GM21526 (cell line): Measurements from ENCODE around the gene HOXD10.

Experiments used
- ATAC-seq: cut with Tn5 transposase; IDR thresholded peaks from one replicate; pipeline ENCODE4 v1.9.1; 2021; ENCODE audit warnings: moderate library complexity; ENCODE audit not compliant: unreplicated experiment, low FRiP score

The HOXD10 gene

DNA sequence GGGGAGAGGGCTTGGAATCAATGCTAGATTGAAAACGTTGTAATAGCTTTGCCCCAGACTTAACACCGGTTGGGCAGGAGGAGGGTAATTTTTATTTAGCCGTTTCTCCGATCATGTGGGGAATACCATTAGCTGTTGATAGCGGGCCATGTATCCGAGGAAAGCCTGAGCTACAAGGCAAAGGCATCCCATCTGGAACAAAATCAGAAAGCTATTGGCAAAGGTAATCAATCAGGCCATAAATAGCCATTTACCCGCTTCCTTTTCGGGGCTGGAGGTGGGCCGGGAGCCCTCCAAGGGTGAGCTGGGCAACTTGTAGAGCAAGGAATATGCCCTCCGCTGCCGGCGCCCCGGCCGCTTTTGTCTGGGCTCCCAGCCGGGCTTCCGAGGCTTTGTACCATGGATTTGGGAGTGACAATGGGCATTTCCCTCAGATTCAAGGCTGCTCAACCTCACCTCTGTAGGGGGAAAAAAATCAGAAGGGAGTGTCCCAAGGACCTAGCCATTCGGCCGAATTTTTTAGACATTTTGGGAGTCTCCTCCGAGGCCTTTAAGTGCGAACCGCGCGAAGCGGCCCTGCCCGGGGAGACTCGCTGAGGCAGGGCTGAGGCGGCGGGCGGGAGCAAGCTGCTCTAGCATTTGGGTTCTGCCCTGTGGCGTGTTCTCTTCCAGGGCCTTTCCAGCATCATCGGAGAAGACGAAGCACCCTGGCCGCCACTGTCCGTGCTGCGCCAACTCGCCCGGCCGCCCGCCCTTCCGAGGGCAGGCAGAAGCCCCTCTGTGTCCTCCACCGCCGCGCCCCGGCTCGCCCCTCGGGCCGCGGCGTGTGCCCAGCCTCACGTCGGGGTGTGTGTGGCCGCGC lies 4.8 kb downstream of the HOXD10 start:
- no peak for ATAC-seq

DNA sequence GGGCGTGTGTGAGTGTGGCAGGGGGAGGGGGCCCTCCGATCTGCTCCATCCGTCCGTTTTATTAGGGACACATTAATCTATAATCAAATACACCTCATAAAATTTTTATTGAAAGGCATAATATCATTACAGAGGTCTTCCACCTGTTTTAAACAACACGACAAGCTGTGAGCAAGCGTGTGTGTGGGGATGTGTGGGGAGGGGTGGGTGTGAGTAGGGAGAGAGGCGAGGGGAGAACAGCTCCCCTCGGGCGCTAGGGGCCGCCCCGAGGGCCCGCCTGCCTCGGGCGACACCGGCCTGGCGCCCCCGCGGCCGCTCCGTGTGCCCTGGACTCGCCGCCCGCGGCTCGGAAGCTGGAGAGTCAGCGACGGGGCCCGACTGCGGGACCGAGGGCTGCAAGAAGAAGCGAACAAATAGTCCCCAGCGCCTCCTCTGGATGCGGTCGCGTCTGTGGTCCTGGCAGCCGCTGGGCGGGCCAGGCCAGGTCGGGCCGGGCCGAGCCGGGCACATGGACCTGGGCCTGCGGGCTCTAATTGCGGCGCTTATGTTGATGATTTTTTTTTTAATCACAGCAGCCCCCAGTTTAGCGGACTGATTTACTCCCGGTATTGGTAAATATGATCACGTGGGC lies 5.6 kb downstream of the HOXD10 start:
- ATAC-seq = no peak

DNA sequence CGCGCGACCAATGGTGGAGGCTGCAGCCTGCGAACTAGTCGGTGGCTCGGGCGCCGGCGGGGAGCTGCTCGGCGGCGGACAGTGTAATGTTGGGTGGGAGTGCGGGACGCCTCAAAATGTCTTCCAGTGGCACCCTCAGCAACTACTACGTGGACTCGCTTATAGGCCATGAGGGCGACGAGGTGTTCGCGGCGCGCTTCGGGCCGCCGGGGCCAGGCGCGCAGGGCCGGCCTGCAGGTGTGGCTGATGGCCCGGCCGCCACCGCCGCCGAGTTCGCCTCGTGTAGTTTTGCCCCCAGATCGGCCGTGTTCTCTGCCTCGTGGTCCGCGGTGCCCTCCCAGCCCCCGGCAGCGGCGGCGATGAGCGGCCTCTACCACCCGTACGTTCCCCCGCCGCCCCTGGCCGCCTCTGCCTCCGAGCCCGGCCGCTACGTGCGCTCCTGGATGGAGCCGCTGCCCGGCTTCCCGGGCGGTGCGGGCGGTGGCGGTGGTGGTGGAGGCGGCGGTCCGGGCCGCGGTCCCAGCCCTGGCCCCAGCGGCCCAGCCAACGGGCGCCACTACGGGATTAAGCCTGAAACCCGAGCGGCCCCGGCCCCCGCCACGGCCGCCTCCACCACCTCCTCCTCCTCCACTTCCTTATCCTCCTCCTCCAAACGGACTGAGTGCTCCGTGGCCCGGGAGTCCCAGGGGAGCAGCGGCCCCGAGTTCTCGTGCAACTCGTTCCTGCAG lies 6.3 kb downstream of the HOXD10 start, which contains the start of gene HOXD9:
Gene HOXD9 (plus strand): TSS at position 37 of the 728 bp plus-strand sequence. CDS start 50 bp downstream, at position 87.
- ATAC-seq = no peak

DNA sequence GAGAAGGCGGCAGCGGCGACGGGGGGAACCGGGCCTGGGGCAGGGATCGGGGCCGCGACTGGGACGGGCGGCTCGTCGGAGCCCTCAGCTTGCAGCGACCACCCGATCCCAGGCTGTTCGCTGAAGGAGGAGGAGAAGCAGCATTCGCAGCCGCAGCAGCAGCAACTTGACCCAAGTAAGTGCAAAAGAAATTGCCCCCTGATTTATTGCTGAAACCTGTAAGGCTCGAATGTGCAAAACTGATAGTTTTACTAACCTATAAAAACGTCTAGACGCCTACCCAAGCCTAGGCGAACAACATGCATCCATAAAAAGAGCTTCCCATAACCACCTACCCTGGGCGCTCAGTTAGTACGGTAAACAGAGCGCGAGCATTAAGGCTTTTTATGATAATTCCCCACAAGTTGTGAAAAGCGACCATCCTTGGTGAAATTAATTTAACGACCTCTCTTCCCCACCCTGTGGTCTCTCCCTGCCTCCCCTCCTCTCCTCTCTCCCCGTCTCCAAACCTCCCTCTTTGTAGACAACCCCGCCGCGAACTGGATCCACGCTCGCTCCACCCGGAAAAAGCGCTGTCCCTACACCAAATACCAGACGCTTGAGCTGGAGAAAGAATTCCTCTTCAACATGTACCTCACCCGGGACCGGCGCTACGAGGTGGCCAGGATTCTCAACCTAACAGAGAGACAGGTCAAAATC lies 7.0 kb downstream of the HOXD10 start:
- no peak for ATAC-seq

DNA sequence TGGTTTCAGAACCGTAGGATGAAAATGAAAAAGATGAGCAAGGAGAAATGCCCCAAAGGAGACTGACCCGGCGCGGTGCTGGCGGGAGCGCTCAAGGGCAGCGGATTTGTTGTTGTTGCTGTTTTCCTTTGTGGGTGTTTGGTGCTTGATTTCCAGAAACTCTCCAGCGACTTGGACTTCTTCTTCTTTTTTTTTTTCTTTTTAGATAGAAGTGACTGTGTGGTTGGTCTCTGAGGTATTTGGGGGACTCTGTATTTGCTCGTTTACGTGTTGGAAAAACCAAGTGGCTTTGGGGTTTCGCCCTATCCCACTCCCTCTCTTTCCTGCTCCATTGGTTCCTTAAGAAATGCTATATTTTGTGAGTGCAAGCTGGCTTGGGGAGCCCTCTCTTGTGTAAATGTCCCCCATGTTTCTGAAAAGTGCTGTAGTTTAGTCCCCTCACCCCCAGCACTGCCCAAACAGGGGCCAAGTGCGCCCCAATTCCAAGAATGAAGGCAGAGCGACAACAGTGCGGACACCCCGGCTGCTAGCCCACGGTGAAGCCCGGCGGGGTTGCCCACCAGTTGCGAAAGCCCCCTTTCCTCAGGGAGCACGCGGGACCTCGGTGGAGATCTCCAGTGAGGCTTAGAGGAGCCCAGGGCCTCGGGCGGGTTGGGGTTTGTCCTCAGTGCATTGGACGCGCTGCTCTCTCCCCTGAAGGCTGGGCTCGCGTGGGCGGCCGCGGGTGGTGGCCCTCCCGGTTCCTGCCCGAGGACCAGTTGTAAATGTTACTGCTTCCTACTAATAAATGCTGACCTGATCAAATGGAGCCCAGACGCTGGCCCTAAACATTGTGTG lies 7.8 kb downstream of the HOXD10 start:
- no peak for ATAC-seq

- ATAC-seq = no peak
Measured at GRCh38 chr2:176124947-176125771, 8.6 kb downstream of the HOXD10 start.

DNA sequence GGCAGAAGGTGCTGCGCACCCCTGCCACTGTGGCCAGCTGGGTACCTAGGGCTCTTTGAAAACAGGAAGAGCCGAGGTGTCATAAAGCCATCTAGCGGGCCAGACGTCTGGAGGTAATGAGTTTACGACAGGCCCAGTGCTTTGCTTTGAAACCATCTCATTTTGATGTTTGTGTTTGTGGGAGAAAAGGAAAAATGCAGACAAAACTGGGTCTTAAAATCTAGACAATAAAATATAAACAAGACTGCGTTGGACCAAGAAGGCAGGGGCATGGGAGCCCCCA lies 9.1 kb downstream of the HOXD10 start:
- ATAC-seq = no peak

DNA sequence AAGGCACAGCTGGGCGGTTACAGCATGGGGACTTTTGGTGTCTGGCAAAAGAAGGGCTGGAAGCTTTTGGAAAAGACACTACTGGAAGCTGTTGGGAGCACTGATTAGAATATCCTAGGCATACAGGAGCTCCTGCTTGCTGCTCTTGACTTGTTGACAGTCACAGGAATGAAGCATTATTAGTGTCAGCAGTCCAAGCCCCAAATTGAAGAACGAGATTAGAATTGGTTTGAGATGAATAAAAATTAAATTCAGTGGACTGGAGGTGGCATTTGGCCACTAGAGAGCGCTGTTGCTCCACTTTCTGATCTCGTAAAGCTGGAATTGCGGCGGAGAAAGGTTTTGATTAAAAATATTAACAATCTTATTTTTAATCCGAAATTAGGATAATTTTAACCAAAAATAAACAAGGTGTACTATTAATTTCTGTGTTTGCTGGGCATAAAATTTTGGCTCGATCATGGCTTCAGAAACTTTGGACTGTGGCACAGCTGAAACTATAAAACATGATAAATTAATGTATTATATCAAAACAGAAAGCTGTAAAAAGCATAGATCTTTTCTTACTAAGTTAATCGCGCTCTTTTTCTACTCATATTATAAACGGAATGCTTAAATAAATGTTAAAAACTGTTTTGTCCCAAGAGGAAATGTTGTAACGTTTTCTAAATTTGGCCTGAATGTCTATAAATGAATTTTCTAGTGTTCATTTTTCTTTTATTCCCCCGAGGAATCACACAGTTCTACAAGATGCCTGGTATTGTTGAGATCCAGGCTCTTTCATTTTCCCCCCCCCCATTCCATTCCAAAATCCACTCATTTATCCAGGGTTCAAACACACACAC lies 10.6 kb downstream of the HOXD10 start:
- ATAC-seq = no peak

- no peak for ATAC-seq
Measured at GRCh38 chr2:176127774-176128072, 11.1 kb downstream of the HOXD10 start.

DNA sequence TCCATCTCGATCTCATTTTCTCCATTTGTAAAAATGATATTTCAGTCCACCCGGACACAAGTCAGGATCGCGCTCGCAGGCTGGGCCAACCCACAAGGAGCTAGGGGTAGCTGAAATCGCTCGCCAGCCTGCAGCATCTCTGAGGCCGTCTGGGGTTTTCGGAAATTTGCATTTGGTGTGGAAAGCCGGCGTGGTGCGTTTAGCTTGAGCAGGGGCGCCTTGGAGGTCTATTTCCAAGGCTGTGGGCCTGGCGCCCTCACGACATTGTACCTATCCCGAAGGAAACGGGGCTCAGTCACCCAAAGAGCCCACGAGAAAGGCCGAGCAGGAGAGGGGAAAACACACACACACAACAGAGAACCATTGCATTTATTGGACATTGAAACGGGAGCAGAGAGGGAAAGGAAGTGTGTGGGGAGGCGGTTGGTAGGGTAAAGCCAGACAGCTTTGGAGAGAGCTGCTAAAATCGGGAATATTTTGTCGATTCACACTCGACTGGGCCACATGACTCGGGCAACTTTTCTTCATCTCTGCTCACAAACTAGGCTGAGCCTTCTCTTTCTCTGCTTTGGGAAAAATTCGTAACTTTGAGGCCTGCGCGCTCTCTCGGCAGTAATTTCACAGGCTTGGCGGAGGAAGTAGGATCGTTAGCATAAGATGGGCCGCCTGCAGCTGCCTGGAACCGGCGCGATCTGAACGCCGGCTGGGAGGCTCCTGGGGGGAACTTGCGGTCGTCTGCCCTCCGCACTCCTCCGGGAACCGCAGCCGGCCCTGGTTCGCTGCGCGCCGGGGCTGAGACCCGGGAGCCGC lies 11.8 kb downstream of the HOXD10 start:
- no peak for ATAC-seq

- no peak for ATAC-seq
Measured at GRCh38 chr2:176128982-176129796, 12.6 kb downstream of the HOXD10 start, which contains the start of gene HOXD8. Gene HOXD8 (plus strand): TSS chr2:176129705. CDS start chr2:176130367, 662 bp downstream.

DNA sequence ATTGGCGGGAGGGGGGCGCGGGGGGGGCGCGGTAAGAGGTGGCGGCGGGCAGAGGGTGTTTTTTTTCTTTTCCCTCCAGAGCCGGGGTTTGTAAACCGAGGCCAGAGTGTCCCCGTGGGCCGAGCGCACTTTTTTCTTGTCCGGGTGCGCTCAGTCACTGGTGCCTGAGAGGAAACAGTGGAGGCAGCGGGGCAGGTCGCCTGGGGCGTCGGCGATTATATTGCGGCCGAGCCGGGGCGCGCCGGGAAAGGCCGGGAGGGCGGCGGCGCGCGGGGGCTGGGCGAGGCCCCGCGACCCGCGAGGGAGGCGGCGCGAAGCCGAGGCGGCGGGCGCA lies 13.2 kb downstream of the HOXD10 start:
- ATAC-seq = no peak

- no peak for ATAC-seq
Measured at GRCh38 chr2:176130147-176130956, 13.8 kb downstream of the HOXD10 start.

- no peak for ATAC-seq
Measured at GRCh38 chr2:176130957-176131847, 14.6 kb downstream of the HOXD10 start.

DNA sequence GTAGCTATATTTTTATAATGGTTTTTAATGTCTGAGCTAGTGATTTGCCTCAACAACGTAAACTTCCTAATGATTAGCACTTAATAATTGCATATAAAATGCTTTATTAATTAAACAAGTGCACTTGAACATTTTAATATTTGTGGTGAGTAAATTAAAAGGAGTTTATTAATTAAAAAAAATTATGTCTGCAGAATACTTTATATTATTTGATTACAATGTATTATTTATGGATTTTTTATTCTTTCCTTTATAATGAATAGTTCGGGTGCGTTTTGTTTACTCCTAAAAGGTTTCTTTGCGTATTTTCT lies 15.2 kb downstream of the HOXD10 start:
- ATAC-seq = no peak
